Endothelial cell of umbilical vein (primary cell): ENCODE measurements around the gene RNF222. TPM values are rescaled to one million over a fixed set of nuclear protein-coding genes. Genes with fewer than 3 reads are reported as not detected.
"Not testable (repeated sequence)": the region's sequence is repeated elsewhere in the genome, so short reads cannot be mapped to it uniquely, and the experiment has no call there.

Source experiments
- BruUV-seq: library from RNA; stranded (reverse); fragments of 400-500 nt; replicated peaks from 2 replicates; lab custom pipeline; 2021; lab: Mats Ljungman, UMichigan
- CTCF ChIA-PET: fragments of 300-600, 350-600 bp; sonication (Branson Sonifier 250); formaldehyde crosslinking; loops from one replicate; lab custom pipeline; 2021; ENCODE audit warnings: antibody characterized with exemption, inconsistent platforms; lab: Charles Lee
- POLR2A ChIA-PET: fragments of 300-600, 350-600 bp; sonication (Branson Sonifier 250); formaldehyde crosslinking; loops from one replicate; lab custom pipeline; 2021; ENCODE audit warnings: antibody characterized with exemption, inconsistent platforms; lab: Charles Lee
- DNase-seq: peaks from one replicate; pipeline ENCODE4 v3.0.0-alpha.2; 2011; ENCODE audit warnings: low read depth, low spot score
- FAIRE-seq: peaks from 2 replicates; lab custom pipeline; 2011; peaks lifted over from hg19 to GRCh38; lab: Jason Lieb, UNC
- H2AFZ ChIP-seq: 2 replicates; pipeline ENCODE4 v1.6.0; 2012; ENCODE audit warnings: low read depth, low read length, control low read depth, inconsistent platforms
- H3K27ac ChIP-seq: 2 replicates; pipeline ENCODE4 v1.5.1; 2011; ENCODE audit warnings: low read depth, mild to moderate bottlenecking, control low read depth, low read length, moderate library complexity; ENCODE audit not compliant: insufficient read depth
- H3K27me3 ChIP-seq, 2 experiments: 2 replicates each; pipeline versions ENCODE4 v1.6.0 to v1.6.1; 2011; ENCODE audit warnings: low read length in 2 of 2, mixed read lengths in 1 of 2; ENCODE audit not compliant: control insufficient read depth in 2 of 2, insufficient read depth in 2 of 2
- H3K36me3 ChIP-seq, 2 experiments: 2 replicates in 1 of 2; 3 replicates in 1 of 2; pipeline ENCODE4 v1.5.1; 2011; ENCODE audit warnings: low read length in 2 of 2, mild to moderate bottlenecking in 1 of 2, moderate library complexity in 1 of 2; ENCODE audit not compliant: control insufficient read depth in 2 of 2, insufficient read depth in 2 of 2; ENCODE audit errors: extremely low read depth in 1 of 2
- H3K4me1 ChIP-seq: 3 replicates; pipeline ENCODE4 v1.5.1; 2011; ENCODE audit warnings: mild to moderate bottlenecking, low read length; ENCODE audit not compliant: control insufficient read depth, insufficient read depth; ENCODE audit errors: extremely low read depth
- H3K4me2 ChIP-seq: 2 replicates; pipeline ENCODE4 v1.6.1; 2011; ENCODE audit warnings: low read length, control low read depth, mixed read lengths; ENCODE audit not compliant: insufficient read depth
- H3K4me3 ChIP-seq, 3 experiments: fragments of 200-600 bp in 1 of 3; sonication (generic), shearing (Covaris generic) in 1 of 3; replicated peaks in 1 of 3; 2 replicates each; pipeline ENCODE4 v1.5.1; 2011 to 2016; ENCODE audit warnings: control low read depth in 3 of 3, low read length in 3 of 3, mild to moderate bottlenecking in 2 of 3, inconsistent platforms in 1 of 3, low read depth in 1 of 3, moderate library complexity in 1 of 3; ENCODE audit not compliant: insufficient read depth in 1 of 3
- H3K79me2 ChIP-seq: 2 replicates; pipeline ENCODE4 v1.6.0; 2012; ENCODE audit warnings: low read length, inconsistent platforms; ENCODE audit not compliant: control insufficient read depth, insufficient read depth
- H3K9ac ChIP-seq: replicated peaks from 2 replicates; pipeline ENCODE3; 2011; ENCODE audit warnings: low read length, control low read depth; ENCODE audit not compliant: insufficient read depth; ENCODE audit errors: extremely low read depth
- H3K9me1 ChIP-seq: replicated peaks from 3 replicates; pipeline ENCODE4 v1.6.0; 2011; ENCODE audit warnings: mild to moderate bottlenecking, low read length; ENCODE audit not compliant: control insufficient read depth, insufficient read depth; ENCODE audit errors: extremely low read depth
- H3K9me3 ChIP-seq: replicated peaks from 2 replicates; pipeline ENCODE4 v1.5.1; 2012; ENCODE audit warnings: low read length, inconsistent platforms; ENCODE audit not compliant: control insufficient read depth, insufficient read depth
- H4K20me1 ChIP-seq: replicated peaks from 2 replicates; pipeline ENCODE3; 2011; ENCODE audit warnings: mild to moderate bottlenecking, low read length; ENCODE audit not compliant: control insufficient read depth, insufficient read depth; ENCODE audit errors: extremely low read depth
- EZH2 ChIP-seq: IDR thresholded peaks from 2 replicates; pipeline ENCODE4 v1.6.1; 2012; ENCODE audit warnings: borderline replicate concordance, low read depth, mild to moderate bottlenecking, moderate library complexity, low read length, inconsistent platforms; ENCODE audit not compliant: severe bottlenecking
- FOS ChIP-seq: IDR thresholded peaks from 2 replicates; pipeline ENCODE4 v1.6.1; 2011; ENCODE audit warnings: mild to moderate bottlenecking, low read length, moderate library complexity, borderline replicate concordance; ENCODE audit not compliant: insufficient read depth
- GATA2 ChIP-seq: IDR thresholded peaks from 2 replicates; pipeline ENCODE4 v1.7.0; 2011; ENCODE audit warnings: low read depth, mild to moderate bottlenecking, moderate library complexity, mixed read lengths, low read length; ENCODE audit not compliant: insufficient read length, insufficient read depth
- JUN ChIP-seq: IDR thresholded peaks from 2 replicates; pipeline ENCODE4 v1.6.1; 2011; ENCODE audit warnings: borderline replicate concordance, low read depth; ENCODE audit not compliant: insufficient read length, insufficient read depth
- MYC ChIP-seq: IDR thresholded peaks from one replicate; pipeline ENCODE4 v1.6.1; 2011; ENCODE audit warnings: mild to moderate bottlenecking, low read depth, low read length
- POLR2A ChIP-seq: IDR thresholded peaks from 2 replicates; pipeline ENCODE4 v1.6.1; 2012; ENCODE audit warnings: low read depth, mild to moderate bottlenecking, control low read depth, low read length
- POLR2AphosphoS5 ChIP-seq: IDR thresholded peaks from 2 replicates; pipeline ENCODE4 v1.6.1; 2012; ENCODE audit warnings: low read depth, mild to moderate bottlenecking, control low read depth, low read length, moderate library complexity; ENCODE audit not compliant: insufficient read depth
- dilution Hi-C: fragments of 300-500 bp; cut with MboI; formaldehyde crosslinking; loops from one replicate; pipeline ENCODE4 v1.15.0; 2019; ENCODE audit warnings: low sequenced_read_pairs; ENCODE audit not compliant: extremely low pct_ligation_motif_present
- intact Hi-C: fragments of 100-400 bp; cut with micrococcal nuclease; formaldehyde crosslinking; loops from one replicate; pipeline ENCODE4 v1.10.0; 2022
- polyA plus RNA-seq, 4 experiments: library from polyadenylated mRNA; depleted of rRNA in 3 of 4; stranded (reverse) in 3 of 4; unstranded in 1 of 4; fragments of >200 nt; gene quantifications; 2 replicates each; pipeline versions ENCODE4 v1.2.1 to v1.2.3, GENCODE V29; 2011 to 2012; ENCODE audit warnings: missing spikeins in 1 of 4
- total RNA-seq: library from RNA; stranded (reverse); gene quantifications from 2 replicates; pipeline ENCODE4 v1.2.3, GENCODE V29; 2021
- TF ChIP-seq, protein P1 (sequence below): IDR thresholded peaks from 2 replicates; pipeline ENCODE4 v1.6.1; 2011; ENCODE audit not compliant: insufficient read depth, insufficient read length
- TF ChIP-seq, protein P2 (sequence below), 2 donors: IDR thresholded peaks; 1 replicate in 1 of 2; 2 replicates in 1 of 2; pipeline ENCODE4 v1.5.1; 2011; ENCODE audit warnings: low read length in 2 of 2, mild to moderate bottlenecking in 2 of 2, moderate library complexity in 2 of 2, control low read depth in 1 of 2, inconsistent platforms in 1 of 2, low read depth in 1 of 2; ENCODE audit not compliant: insufficient read depth in 1 of 2; ENCODE audit errors: extremely low read depth in 1 of 2

The RNF222 gene
- total and polyA plus RNA-seq, 2 donors (not counting 3 experiments of a cell fraction or from before 2014, with no cell fraction given): not detected

DNA sequence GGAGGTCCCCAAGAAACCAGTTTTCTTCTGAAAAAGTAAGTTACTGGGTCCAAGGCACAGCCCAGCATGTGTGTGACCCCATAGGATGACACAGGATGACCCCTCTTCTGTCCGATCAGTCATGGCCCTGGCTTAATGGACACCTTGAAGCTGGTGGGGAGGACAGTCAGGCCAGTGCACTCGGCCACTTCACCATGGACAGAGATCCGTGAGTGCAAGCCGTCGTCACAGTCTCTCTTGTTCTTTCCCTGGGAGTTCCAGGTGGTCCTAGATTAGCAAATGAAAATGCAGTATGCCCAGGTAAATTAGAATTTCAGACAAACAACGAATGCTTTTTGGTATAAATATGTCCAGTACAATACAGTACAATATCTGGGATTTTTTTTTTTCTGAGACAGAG lies 1.4 kb upstream of the RNF222 start:
- H3K4me2 ChIP-seq: no peak overlapping the region
- H3K36me3 ChIP-seq: no peaks in the 10 kb centered on the region
- intact Hi-C loops: no loop called here
- ChIA-PET CTCF (interaction anchor here (2.5 kb wide), 1 partner anchor 11 kb away, joined by 6 read pairs; no protein-coding TSS in a partner anchor), POLR2A (no interaction called here)
- no peaks in the 10 kb centered on the region for H4K20me1 ChIP-seq
- no peaks in the 10 kb centered on the region for H3K79me2 ChIP-seq
- H2AFZ ChIP-seq: no peak overlapping the region
- dilution Hi-C loops: no loop called here
- DNase-seq (no peak), FAIRE-seq (no peak)
- peaks cover 15 to 18% of the 10 kb centered on the region in 2 experiments for H3K27me3 ChIP-seq
- H3K4me1 ChIP-seq: no peaks in the 10 kb centered on the region
- H3K9me1 ChIP-seq: no peaks in the 10 kb centered on the region
- H3K9me3 ChIP-seq: no peaks in the 10 kb centered on the region
- H3K4me3 ChIP-seq: no peak overlapping the region
- no TSS peak for BruUV-seq
- no peak overlapping the region for H3K9ac ChIP-seq
- TF ChIP-seq EZH2: no peak
- TF ChIP-seq JUN: no peak
- TF ChIP-seq POLR2A: no peak
- TF ChIP-seq, protein P1, sequence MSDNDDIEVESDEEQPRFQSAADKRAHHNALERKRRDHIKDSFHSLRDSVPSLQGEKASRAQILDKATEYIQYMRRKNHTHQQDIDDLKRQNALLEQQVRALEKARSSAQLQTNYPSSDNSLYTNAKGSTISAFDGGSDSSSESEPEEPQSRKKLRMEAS: no peak
- no peak for TF ChIP-seq FOS
- no peak for TF ChIP-seq POLR2AphosphoS5
- TF ChIP-seq, protein P2, sequence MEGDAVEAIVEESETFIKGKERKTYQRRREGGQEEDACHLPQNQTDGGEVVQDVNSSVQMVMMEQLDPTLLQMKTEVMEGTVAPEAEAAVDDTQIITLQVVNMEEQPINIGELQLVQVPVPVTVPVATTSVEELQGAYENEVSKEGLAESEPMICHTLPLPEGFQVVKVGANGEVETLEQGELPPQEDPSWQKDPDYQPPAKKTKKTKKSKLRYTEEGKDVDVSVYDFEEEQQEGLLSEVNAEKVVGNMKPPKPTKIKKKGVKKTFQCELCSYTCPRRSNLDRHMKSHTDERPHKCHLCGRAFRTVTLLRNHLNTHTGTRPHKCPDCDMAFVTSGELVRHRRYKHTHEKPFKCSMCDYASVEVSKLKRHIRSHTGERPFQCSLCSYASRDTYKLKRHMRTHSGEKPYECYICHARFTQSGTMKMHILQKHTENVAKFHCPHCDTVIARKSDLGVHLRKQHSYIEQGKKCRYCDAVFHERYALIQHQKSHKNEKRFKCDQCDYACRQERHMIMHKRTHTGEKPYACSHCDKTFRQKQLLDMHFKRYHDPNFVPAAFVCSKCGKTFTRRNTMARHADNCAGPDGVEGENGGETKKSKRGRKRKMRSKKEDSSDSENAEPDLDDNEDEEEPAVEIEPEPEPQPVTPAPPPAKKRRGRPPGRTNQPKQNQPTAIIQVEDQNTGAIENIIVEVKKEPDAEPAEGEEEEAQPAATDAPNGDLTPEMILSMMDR (IDR thresholded peaks at IDR 0.05; ENCODE audit: extremely low read depth in 1 of 2, insufficient read depth in 1 of 2, low read depth in 1 of 2, low read length in 2 of 2): no peak
- TF ChIP-seq GATA2: no peak
- no peak for TF ChIP-seq MYC
- H3K27ac ChIP-seq: no peak overlapping the region

DNA sequence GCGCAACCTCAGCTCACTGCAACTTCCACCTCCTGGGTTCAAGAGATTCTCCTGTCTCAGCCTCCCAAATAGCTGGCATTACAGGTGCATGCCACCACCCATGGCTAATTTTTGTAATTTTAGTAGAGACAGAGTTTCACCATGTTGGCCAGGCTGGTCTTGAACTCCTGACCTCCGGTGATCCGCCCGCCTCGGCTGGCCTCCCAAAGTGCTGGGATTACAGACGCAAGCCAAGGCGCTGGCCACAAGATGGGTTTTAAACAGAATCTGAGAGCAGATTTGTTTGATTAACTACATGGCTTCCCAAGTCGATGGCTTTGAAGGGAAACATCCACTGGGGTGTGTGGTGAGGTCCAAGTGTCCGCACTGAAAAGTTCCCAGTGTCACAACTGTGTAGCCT lies 3.1 kb downstream of the RNF222 start:
- BruUV-seq, H3K9me1 ChIP-seq, H3K27ac ChIP-seq, POLR2A ChIA-PET, DNase-seq, H4K20me1 ChIP-seq, H3K4me1 ChIP-seq, intact Hi-C loops, FAIRE-seq, H3K4me3 ChIP-seq, H3K9me3 ChIP-seq, H2AFZ ChIP-seq, H3K79me2 ChIP-seq, H3K4me2 ChIP-seq, H3K36me3 ChIP-seq, H3K9ac ChIP-seq, dilution Hi-C loops: not testable (repeated sequence)
- CTCF ChIA-PET: interaction anchor here (1.2 to 2.1 kb wide), 4 partner anchors 11 to 391 kb away, joined by 3 to 10 read pairs (median 6); no protein-coding TSS in a partner anchor
- H3K27me3 ChIP-seq: peaks cover 13 to 18% of the 10 kb centered on the region in 2 experiments
